H9 (cell line): ENCODE results near the gene CMSS1. TPM values are rescaled to one million over a fixed set of nuclear protein-coding genes. Genes with fewer than 3 reads are reported as not detected.

Experiments used
- DNase-seq: peaks from one replicate; pipeline ENCODE4 v3.0.0-alpha.2; 2017
- H2AFZ ChIP-seq: one replicate; pipeline ENCODE4 v1.6.1; 2013; ENCODE audit warnings: mild to moderate bottlenecking, low read length, control low read depth, moderate library complexity
- H2AK5ac ChIP-seq: 2 replicates; pipeline ENCODE4 v1.6.1; 2013; ENCODE audit warnings: low read length, control low read depth, mixed read lengths; ENCODE audit not compliant: insufficient read length
- H2BK120ac ChIP-seq: one replicate; pipeline ENCODE4 v1.6.1; 2013; ENCODE audit warnings: low read depth, mild to moderate bottlenecking, low read length, control low read depth, inconsistent platforms; ENCODE audit not compliant: poor library complexity, severe bottlenecking
- H2BK12ac ChIP-seq: 2 replicates; pipeline ENCODE4 v1.6.1; 2013; ENCODE audit warnings: low read length, control low read depth, mixed read lengths, low read depth; ENCODE audit not compliant: insufficient read length
- H2BK15ac ChIP-seq: 2 replicates; pipeline ENCODE4 v1.6.1; 2013; ENCODE audit warnings: low read depth, low read length, control low read depth
- H2BK20ac ChIP-seq: one replicate; pipeline ENCODE4 v1.6.1; 2013; ENCODE audit warnings: low read depth, mild to moderate bottlenecking, low read length, control low read depth, inconsistent platforms; ENCODE audit not compliant: poor library complexity, severe bottlenecking
- H2BK5ac ChIP-seq: 2 replicates; pipeline ENCODE4 v1.6.1; 2013; ENCODE audit warnings: low read length, control low read depth, mixed read lengths; ENCODE audit not compliant: insufficient read length
- H3K14ac ChIP-seq: 2 replicates; pipeline ENCODE4 v1.6.1; 2013; ENCODE audit warnings: low read length, control low read depth; ENCODE audit not compliant: insufficient read depth
- H3K18ac ChIP-seq: 2 replicates; pipeline ENCODE4 v1.6.1; 2013; ENCODE audit warnings: low read depth, mild to moderate bottlenecking, mixed read lengths, low read length, control low read depth; ENCODE audit not compliant: insufficient read length
- H3K23ac ChIP-seq: 2 replicates; pipeline ENCODE4 v1.6.1; 2013; ENCODE audit warnings: low read length, control low read depth, mixed read lengths, low read depth; ENCODE audit not compliant: insufficient read length
- H3K23me2 ChIP-seq: 2 replicates; pipeline ENCODE4 v1.6.1; 2013; ENCODE audit warnings: low read depth, mild to moderate bottlenecking, mixed read lengths, low read length, control low read depth; ENCODE audit not compliant: insufficient read length, poor library complexity, severe bottlenecking
- H3K27ac ChIP-seq: 2 replicates; pipeline ENCODE4 v1.5.1; 2013; ENCODE audit warnings: low read length, control low read depth, mixed read lengths, low read depth; ENCODE audit not compliant: insufficient read length
- H3K27me3 ChIP-seq: 2 replicates; pipeline ENCODE4 v1.6.1; 2013; ENCODE audit warnings: low read length, control low read depth, inconsistent platforms; ENCODE audit not compliant: insufficient read depth
- H3K4ac ChIP-seq: 2 replicates; pipeline ENCODE4 v1.6.1; 2013; ENCODE audit warnings: low read depth, mild to moderate bottlenecking, control low read depth, inconsistent platforms, low read length, moderate library complexity
- H3K4me1 ChIP-seq: 2 replicates; pipeline ENCODE4 v1.6.1; 2013; ENCODE audit warnings: low read length, control low read depth, inconsistent platforms; ENCODE audit not compliant: insufficient read depth
- H3K4me2 ChIP-seq: 2 replicates; pipeline ENCODE4 v1.6.1; 2013; ENCODE audit warnings: low read length, control low read depth, mixed read lengths; ENCODE audit not compliant: insufficient read length, insufficient read depth
- H3K56ac ChIP-seq: 2 replicates; pipeline ENCODE4 v1.6.1; 2013; ENCODE audit warnings: low read depth, mild to moderate bottlenecking, mixed read lengths, low read length, control low read depth; ENCODE audit not compliant: insufficient read length
- H3K79me1 ChIP-seq: 2 replicates; pipeline ENCODE4 v1.6.1; 2013; ENCODE audit warnings: low read depth, mild to moderate bottlenecking, moderate library complexity, low read length, control low read depth, inconsistent platforms; ENCODE audit not compliant: insufficient read depth, poor library complexity, severe bottlenecking
- H3K79me2 ChIP-seq: 2 replicates; pipeline ENCODE4 v1.6.1; 2013; ENCODE audit warnings: low read length, control low read depth, inconsistent platforms; ENCODE audit not compliant: insufficient read depth
- H3K9ac ChIP-seq: 2 replicates; pipeline ENCODE4 v1.6.1; 2013; ENCODE audit warnings: low read length, control low read depth, mixed read lengths; ENCODE audit not compliant: insufficient read length; ENCODE audit errors: extremely low read depth
- H3K9me3 ChIP-seq: one replicate; pipeline ENCODE4 v1.6.1; 2013; ENCODE audit warnings: low read depth, low read length, inconsistent platforms; ENCODE audit not compliant: control insufficient read depth
- H3T11ph ChIP-seq: one replicate; pipeline ENCODE4 v1.6.1; 2013; ENCODE audit warnings: mild to moderate bottlenecking, low read length, control low read depth, inconsistent platforms
- H4K20me1 ChIP-seq: one replicate; pipeline ENCODE4 v1.6.1; 2013; ENCODE audit not compliant: control insufficient read depth, insufficient read length, insufficient read depth
- H4K5ac ChIP-seq: 2 replicates; pipeline ENCODE4 v1.6.1; 2013; ENCODE audit warnings: low read depth, mild to moderate bottlenecking, mixed read lengths, low read length, control low read depth; ENCODE audit not compliant: insufficient read length
- H4K8ac ChIP-seq: replicated peaks from 2 replicates; pipeline ENCODE4 v1.6.1; 2013; ENCODE audit warnings: low read length, control low read depth, mixed read lengths, low read depth; ENCODE audit not compliant: insufficient read length
- H4K91ac ChIP-seq: 2 replicates; pipeline ENCODE4 v1.6.1; 2013; ENCODE audit warnings: low read depth, mild to moderate bottlenecking, moderate library complexity, mixed read lengths, low read length, control low read depth; ENCODE audit not compliant: insufficient read length
- H3K27ac Mint-ChIP-seq, 3 experiments: 2 replicates in 2 of 3; 3 replicates in 1 of 3; pipeline ENCODE4 v1.8.0; 2020 to 2021; ENCODE audit warnings: mixed read lengths in 3 of 3, mild to moderate bottlenecking in 1 of 3, moderate library complexity in 1 of 3
- H3K27me3 Mint-ChIP-seq: 2 replicates; pipeline ENCODE4 v1.8.0; 2021; ENCODE audit warnings: low read depth, mild to moderate bottlenecking, moderate library complexity, mixed read lengths
- H3K36me3 Mint-ChIP-seq, 3 experiments: 2 replicates in 2 of 3; 3 replicates in 1 of 3; pipeline ENCODE4 v1.8.0; 2020 to 2021; ENCODE audit warnings: low read depth in 3 of 3, mixed read lengths in 3 of 3; ENCODE audit not compliant: insufficient read depth in 1 of 3
- H3K4me1 Mint-ChIP-seq, 2 experiments: 2 replicates each; pipeline ENCODE4 v1.8.0; 2020; ENCODE audit warnings: mixed read lengths in 2 of 2
- H3K4me3 Mint-ChIP-seq, 2 experiments: 2 replicates in 1 of 2; 3 replicates in 1 of 2; pipeline ENCODE4 v1.8.0; 2020 to 2021; ENCODE audit warnings: mild to moderate bottlenecking in 2 of 2, mixed read lengths in 2 of 2, moderate library complexity in 1 of 2
- H3K9me3 Mint-ChIP-seq, 2 experiments: 2 replicates in 1 of 2; 3 replicates in 1 of 2; pipeline ENCODE4 v1.8.0; 2020; ENCODE audit warnings: mild to moderate bottlenecking in 2 of 2, mixed read lengths in 2 of 2, moderate library complexity in 1 of 2
- CTCF ChIP-seq: fragments of 200-600 bp; sonication (generic); conservative IDR thresholded peaks from 3 replicates; pipeline ENCODE4 v1.8.0; 2021; ENCODE audit warnings: antibody characterized with exemption, mild to moderate bottlenecking
- WGBS: extraction: QIAGEN DNeasy Blood & Tissue Kit; methylation state at CpG from one replicate; pipeline ENCODE4 v1.1.7; 2013; ENCODE audit warnings: missing lambda C conversion rate, low lambda C conversion rate, mixed read lengths; ENCODE audit not compliant: insufficient read length; ENCODE audit errors: extremely low coverage; 5-methylcytosine and 5-hydroxymethylcytosine counted together
- total RNA-seq: library from RNA; stranded (reverse); gene quantifications from 2 replicates; pipeline ENCODE4 v1.2.1, GENCODE V29; 2021

CMSS1 gene
- total RNA-seq, 1 experiment from 2014 or later = 61.8 TPM

- no peak overlapping the region for H2AK5ac ChIP-seq
- H2AFZ ChIP-seq = no peak overlapping the region
- no peaks in the 10 kb centered on the region for H3K9me3 ChIP-seq
- H2BK120ac ChIP-seq = no peak overlapping the region
- H3K4me1 ChIP-seq = no peaks in the 10 kb centered on the region; the same call in 1 of the 2 replicates
- H4K20me1 ChIP-seq = no peaks in the 10 kb centered on the region
- Mint-ChIP-seq H3K4me1 (peaks cover 4% of the 10 kb centered on the region in 2 experiments; a peak in 1 of 4 replicates), H3K4me3 (no peak overlapping the region), H3K36me3 (no peaks in the 10 kb centered on the region), H3K9me3 (no peaks in the 10 kb centered on the region), H3K27ac (no peak overlapping the region), H3K27me3 (no peaks in the 10 kb centered on the region)
- no peak overlapping the region for H2BK15ac ChIP-seq
- H4K91ac ChIP-seq = no peak overlapping the region
- no peak overlapping the region for H3K18ac ChIP-seq
- H2BK5ac ChIP-seq = no peak overlapping the region
- H3K23me2 ChIP-seq = no peaks in the 10 kb centered on the region
- WGBS = no CpG with 5 or more reads among the region's 10 CpGs
- H3K23ac ChIP-seq = no peak overlapping the region
- no peaks in the 10 kb centered on the region for H3K79me1 ChIP-seq
- no peaks in the 10 kb centered on the region for H3K79me2 ChIP-seq
- no peak overlapping the region for H3K4ac ChIP-seq
- no peak overlapping the region for H2BK12ac ChIP-seq
- no peak overlapping the region for H3K14ac ChIP-seq
- H3K27ac ChIP-seq = no peak overlapping the region
- no peaks in the 10 kb centered on the region for H3K27me3 ChIP-seq
- no peak overlapping the region for H4K5ac ChIP-seq
- H4K8ac ChIP-seq = no peak overlapping the region
- H3T11ph ChIP-seq = no peak overlapping the region
- no peak overlapping the region for H2BK20ac ChIP-seq
- H3K4me2 ChIP-seq = no peak overlapping the region
- H3K9ac ChIP-seq = no peak overlapping the region
- no peak overlapping the region for H3K56ac ChIP-seq
- no peak for TF ChIP-seq CTCF
- DNase-seq = no peak
Measured at GRCh38 chr3:99955773-99956562, 138.3 kb downstream of the CMSS1 start.
